Thymus (tissue), 14 donors: ENCODE measurements around the gene C12orf50. TPM values are rescaled to one million over a fixed set of nuclear protein-coding genes. Genes with fewer than 3 reads are reported as not detected.

Experiments used
- DNase-seq, 9 donors: peaks; one replicate each; pipeline ENCODE4 v3.0.0-alpha.2; 2013; ENCODE audit warnings: low spot score in 9 of 9, low read depth in 6 of 9, missing footprints in 1 of 9
- H3K27ac ChIP-seq, 2 donors: one replicate each; pipeline ENCODE4 v1.5.1; 2013; ENCODE audit warnings: control low read depth in 1 of 2, low read depth in 1 of 2, low read length in 1 of 2, mild to moderate bottlenecking in 1 of 2, moderate library complexity in 1 of 2
- H3K27me3 ChIP-seq, 2 donors: one replicate each; pipeline ENCODE4 v1.5.1; 2013; ENCODE audit warnings: low read length in 1 of 2; ENCODE audit not compliant: control insufficient read depth in 2 of 2, insufficient read depth in 1 of 2
- H3K36me3 ChIP-seq, 2 donors: one replicate each; pipeline ENCODE4 v1.5.1; 2013; ENCODE audit warnings: low read length in 1 of 2, mild to moderate bottlenecking in 1 of 2, moderate library complexity in 1 of 2; ENCODE audit not compliant: control insufficient read depth in 2 of 2, insufficient read depth in 2 of 2
- H3K4me1 ChIP-seq, 2 donors: one replicate each; pipeline ENCODE4 v1.5.1; 2013; ENCODE audit warnings: low read length in 2 of 2; ENCODE audit not compliant: control insufficient read depth in 2 of 2, insufficient read depth in 2 of 2
- H3K4me3 ChIP-seq, 2 donors: one replicate each; pipeline ENCODE4 v1.5.1; 2013; ENCODE audit warnings: low read length in 2 of 2, control low read depth in 1 of 2, mild to moderate bottlenecking in 1 of 2
- H3K9me3 ChIP-seq, 2 donors: one replicate each; pipeline ENCODE4 v1.5.1; 2013; ENCODE audit warnings: low read length in 1 of 2, mild to moderate bottlenecking in 1 of 2; ENCODE audit not compliant: control insufficient read depth in 2 of 2, insufficient read depth in 1 of 2
- WGBS: extraction: QIAGEN DNeasy Blood & Tissue Kit; methylation state at CpG from one replicate; pipeline ENCODE4 v1.1.7; 2013; 5-methylcytosine and 5-hydroxymethylcytosine counted together
- long read RNA-seq, 10 donors: transcript quantifications; one replicate each; lab custom pipeline, GENCODE V29; 2026
- polyA plus RNA-seq: library from polyadenylated mRNA; stranded (reverse); fragments of 200-250 nt; gene quantifications from one replicate; pipeline ENCODE4 v1.2.3, GENCODE V29; 2013
- total RNA-seq: library from RNA; stranded (reverse); fragments of 120-200 nt; gene quantifications from one replicate; pipeline ENCODE4 v1.2.4, GENCODE V29; 2013
- donor health status: healthy.

The C12orf50 gene
- 0.09 TPM for total RNA-seq
- 0.18 TPM for polyA plus RNA-seq
- long read RNA-seq, donor 1: 0 reads
- long read RNA-seq, donor 2: 0 reads
- long read RNA-seq, donor 3: 0 reads
- long read RNA-seq, donor 4, partial matches to known transcripts: 22 of 22 reads
- long read RNA-seq, donor 4, other reads (novel, unspliced or antisense): 0 of 22 reads
- long read RNA-seq, donor 5, partial matches to known transcripts: 28 of 35 reads
- long read RNA-seq, donor 5, other reads (novel, unspliced or antisense): 7 of 35 reads
- long read RNA-seq, donor 6: 0 reads
- long read RNA-seq, donor 7: 0 reads
- long read RNA-seq, donor 8: 0 reads
- long read RNA-seq, donor 9, partial matches to known transcripts: 7 of 17 reads
- long read RNA-seq, donor 9, other reads (novel, unspliced or antisense): 10 of 17 reads
- long read RNA-seq, donor 10: 0 reads

GRCh38 chr12:88029093-88029665 lies at the start of gene C12orf50:
Gene C12orf50 (minus strand): TSS chr12:88029401. CDS start chr12:88026962, 2,439 bp downstream.
- no peaks in the 10 kb centered on the region for H3K27me3 ChIP-seq
- H3K36me3 ChIP-seq: no peaks in the 10 kb centered on the region
- peaks cover 0 to 6% of the 10 kb centered on the region in 2 donors for H3K9me3 ChIP-seq
- H3K4me3 ChIP-seq: no peak within 1 kb of the TSS
- H3K27ac ChIP-seq: no peak within 1 kb of the TSS
- no peak for DNase-seq
- H3K4me1 ChIP-seq: peaks cover 0 to 3% of the 10 kb centered on the region in 2 donors
- 63% methylated on average over 3 of the region's 3 CpGs for WGBS

DNA sequence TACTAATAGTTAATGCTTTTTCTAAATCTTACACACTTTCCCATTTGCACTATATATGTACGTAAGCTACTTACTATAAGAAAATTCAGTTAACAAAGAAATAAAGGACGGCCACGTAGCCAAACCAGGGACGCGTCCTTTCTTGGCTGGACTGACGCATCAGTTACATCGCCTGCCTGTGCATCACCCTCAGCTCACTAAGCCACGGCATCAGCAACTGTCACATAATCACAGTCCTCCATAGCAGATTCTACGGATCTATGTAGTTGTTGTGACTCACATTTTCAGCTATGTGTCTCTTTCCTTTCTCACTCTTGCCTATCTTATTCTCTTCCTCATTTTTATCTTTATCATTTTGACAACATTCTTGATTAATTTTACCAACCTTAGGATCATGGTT lies 38.1 kb upstream of the C12orf50 start:
- WGBS: 97% methylated on average over 9 of the region's 9 CpGs
- Histone ChIP-seq H3K4me3 (no peak overlapping the region), H3K36me3 (peaks cover 0 to 2% of the 10 kb centered on the region in 2 donors), H3K27ac (no peak overlapping the region), H3K9me3 (no peaks in the 10 kb centered on the region), H3K27me3 (no peaks in the 10 kb centered on the region), H3K4me1 (no peaks in the 10 kb centered on the region)
- DNase-seq: no peak

DNA sequence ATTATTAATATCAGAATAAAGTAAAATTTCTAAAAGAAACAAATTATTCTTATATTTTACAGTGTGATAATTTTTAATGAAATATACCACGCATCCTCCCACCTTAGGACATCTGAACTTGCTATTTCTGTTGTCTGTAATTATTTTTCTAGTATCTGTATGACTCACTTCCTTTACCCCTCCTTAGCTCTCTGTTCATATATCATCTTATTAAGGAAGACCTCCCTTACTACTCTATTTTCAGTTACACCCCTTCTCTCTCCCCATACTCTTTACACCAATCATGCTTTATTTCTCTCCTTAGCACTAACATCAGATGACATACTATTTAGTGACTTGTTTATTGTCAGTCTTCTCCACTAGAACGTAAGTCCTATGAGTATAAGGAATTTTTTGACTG lies 34.2 kb upstream of the C12orf50 start:
- no peak for DNase-seq
- H3K4me1 ChIP-seq: no peaks in the 10 kb centered on the region
- no peaks in the 10 kb centered on the region for H3K9me3 ChIP-seq
- 98% methylated on average over 2 of the region's 2 CpGs for WGBS
- H3K27ac ChIP-seq: no peak overlapping the region
- H3K27me3 ChIP-seq: no peaks in the 10 kb centered on the region
- peaks cover 0 to under 1% of the 10 kb centered on the region in 2 donors for H3K36me3 ChIP-seq
- H3K4me3 ChIP-seq: no peak overlapping the region

- H3K36me3 ChIP-seq: peaks cover 3 to 9% of the 10 kb centered on the region in 2 donors
- no peaks in the 10 kb centered on the region for H3K9me3 ChIP-seq
- H3K4me1 ChIP-seq: no peaks in the 10 kb centered on the region
- no peak overlapping the region for H3K4me3 ChIP-seq
- DNase-seq: no peak
- no peak overlapping the region for H3K27ac ChIP-seq
- WGBS: 68% methylated on average over 1 of the region's 1 CpG
- no peaks in the 10 kb centered on the region for H3K27me3 ChIP-seq
These were observed 33.3 kb upstream of the C12orf50 start for GRCh38 chr12:88062474-88062873.

GRCh38 chr12:88058719-88059077 lies 29.5 kb upstream of the C12orf50 start:
- peaks cover 5 to 9% of the 10 kb centered on the region in 2 donors for H3K36me3 ChIP-seq
- H3K27ac ChIP-seq: no peak overlapping the region
- WGBS: 98% methylated on average over 1 of the region's 1 CpG
- H3K9me3 ChIP-seq: no peaks in the 10 kb centered on the region
- DNase-seq: no peak
- H3K27me3 ChIP-seq: no peaks in the 10 kb centered on the region
- H3K4me3 ChIP-seq: no peak overlapping the region
- H3K4me1 ChIP-seq: no peaks in the 10 kb centered on the region

GRCh38 chr12:88057994-88058718 lies 29.0 kb upstream of the C12orf50 start:
- no peak overlapping the region for H3K4me3 ChIP-seq
- H3K27ac ChIP-seq: no peak overlapping the region
- H3K9me3 ChIP-seq: no peaks in the 10 kb centered on the region
- 98% methylated on average over 4 of the region's 4 CpGs for WGBS
- no peaks in the 10 kb centered on the region for H3K27me3 ChIP-seq
- H3K4me1 ChIP-seq: no peaks in the 10 kb centered on the region
- DNase-seq: no peak
- H3K36me3 ChIP-seq: peaks cover 5 to 9% of the 10 kb centered on the region in 2 donors

DNA sequence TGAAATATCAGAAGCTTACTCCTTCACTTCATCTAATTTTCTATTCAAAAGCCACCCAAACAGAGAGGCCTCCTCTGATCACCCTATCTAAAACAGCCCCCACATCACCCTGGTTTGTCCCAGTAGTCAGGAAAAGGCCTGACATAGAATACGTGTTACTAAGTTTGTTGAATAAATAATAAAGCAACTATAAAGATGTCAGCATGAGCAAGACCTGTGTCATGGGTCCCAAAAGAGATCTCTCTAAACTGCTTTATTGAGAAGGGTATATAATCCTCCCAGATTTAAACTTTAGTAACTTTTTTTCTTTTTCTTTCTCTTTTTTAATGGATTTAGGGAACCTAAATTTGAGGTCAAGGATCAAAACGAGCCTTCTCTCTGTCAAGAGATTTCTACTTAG lies 27.4 kb upstream of the C12orf50 start:
- Histone ChIP-seq H3K4me1 (no peaks in the 10 kb centered on the region), H3K4me3 (no peak overlapping the region), H3K36me3 (peaks cover 9 to 10% of the 10 kb centered on the region in 2 donors), H3K27me3 (no peaks in the 10 kb centered on the region), H3K27ac (no peak overlapping the region), H3K9me3 (no peaks in the 10 kb centered on the region)
- DNase-seq: no peak
- WGBS: 98% methylated on average over 2 of the region's 2 CpGs

DNA sequence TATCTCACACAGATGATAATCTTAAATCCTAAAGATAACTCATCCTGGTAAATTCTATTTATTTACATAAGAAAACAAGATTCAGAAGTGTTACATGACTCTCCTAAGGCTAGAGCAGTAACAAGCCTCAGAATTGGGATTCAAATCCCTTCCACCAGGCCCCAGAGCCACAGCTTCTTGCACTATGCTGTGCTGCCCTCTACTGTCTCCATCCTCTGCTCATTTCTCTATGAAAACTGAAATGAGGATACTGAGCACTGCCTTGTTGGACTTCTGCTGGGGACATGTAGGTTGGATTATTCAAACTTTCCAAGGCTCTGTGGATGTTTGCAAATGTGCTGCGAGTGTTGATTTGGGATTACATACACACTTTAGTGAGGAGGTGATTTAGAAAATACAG lies 23.5 kb upstream of the C12orf50 start:
- H3K9me3 ChIP-seq: no peaks in the 10 kb centered on the region
- H3K27me3 ChIP-seq: no peaks in the 10 kb centered on the region
- peaks cover 6 to 18% of the 10 kb centered on the region in 2 donors for H3K36me3 ChIP-seq
- H3K4me3 ChIP-seq: no peak overlapping the region
- peak in 2 of 9 donors; percentile 20 to 24 for DNase-seq
- WGBS: 99% methylated on average over 1 of the region's 1 CpG
- H3K4me1 ChIP-seq: no peaks in the 10 kb centered on the region
- no peak overlapping the region for H3K27ac ChIP-seq

DNA sequence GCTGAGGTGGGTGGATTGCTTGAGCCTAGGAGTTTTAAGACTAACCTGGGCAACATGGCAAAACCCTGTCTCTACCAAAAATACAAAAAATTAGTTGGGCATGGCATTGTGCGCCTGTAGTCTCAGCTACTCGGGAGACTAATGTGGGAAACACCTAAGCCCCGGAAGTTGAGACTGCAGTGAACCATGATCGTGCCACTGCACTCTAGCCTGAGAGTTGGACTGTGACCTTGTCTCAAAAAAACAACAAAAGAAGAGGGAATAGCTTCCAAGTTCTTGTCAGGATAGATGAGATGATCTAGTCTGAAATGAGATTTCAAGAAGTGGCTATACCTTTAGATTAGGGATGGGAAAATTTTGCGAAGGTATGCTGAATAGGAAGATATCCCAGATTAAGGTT lies 14.8 kb upstream of the C12orf50 start:
- peaks cover 8 to 37% of the 10 kb centered on the region in 2 donors for H3K36me3 ChIP-seq
- WGBS: 98% methylated on average over 5 of the region's 5 CpGs
- no peak for DNase-seq

More for the DNA sequence above, 14.8 kb upstream of the C12orf50 start:
- Histone ChIP-seq H3K4me3 (no peak overlapping the region), H3K27me3 (no peaks in the 10 kb centered on the region), H3K27ac (no peak overlapping the region), H3K9me3 (no peaks in the 10 kb centered on the region), H3K4me1 (no peaks in the 10 kb centered on the region)
